GM10266 (cell line): ENCODE measurements around the gene TUBB2B.

ENCODE experiments used
- DNase-seq: peaks from one replicate; pipeline ENCODE4 v3.0.0; 2012; ENCODE audit errors: extremely low spot score
- TF ChIP-seq, protein P1 (sequence below): IDR thresholded peaks from 2 replicates; pipeline ENCODE4 v1.5.1; 2012; ENCODE audit warnings: mild to moderate bottlenecking, low read depth; ENCODE audit not compliant: control insufficient read depth, insufficient read depth; ENCODE audit errors: missing control alignments

TUBB2B gene

DNA sequence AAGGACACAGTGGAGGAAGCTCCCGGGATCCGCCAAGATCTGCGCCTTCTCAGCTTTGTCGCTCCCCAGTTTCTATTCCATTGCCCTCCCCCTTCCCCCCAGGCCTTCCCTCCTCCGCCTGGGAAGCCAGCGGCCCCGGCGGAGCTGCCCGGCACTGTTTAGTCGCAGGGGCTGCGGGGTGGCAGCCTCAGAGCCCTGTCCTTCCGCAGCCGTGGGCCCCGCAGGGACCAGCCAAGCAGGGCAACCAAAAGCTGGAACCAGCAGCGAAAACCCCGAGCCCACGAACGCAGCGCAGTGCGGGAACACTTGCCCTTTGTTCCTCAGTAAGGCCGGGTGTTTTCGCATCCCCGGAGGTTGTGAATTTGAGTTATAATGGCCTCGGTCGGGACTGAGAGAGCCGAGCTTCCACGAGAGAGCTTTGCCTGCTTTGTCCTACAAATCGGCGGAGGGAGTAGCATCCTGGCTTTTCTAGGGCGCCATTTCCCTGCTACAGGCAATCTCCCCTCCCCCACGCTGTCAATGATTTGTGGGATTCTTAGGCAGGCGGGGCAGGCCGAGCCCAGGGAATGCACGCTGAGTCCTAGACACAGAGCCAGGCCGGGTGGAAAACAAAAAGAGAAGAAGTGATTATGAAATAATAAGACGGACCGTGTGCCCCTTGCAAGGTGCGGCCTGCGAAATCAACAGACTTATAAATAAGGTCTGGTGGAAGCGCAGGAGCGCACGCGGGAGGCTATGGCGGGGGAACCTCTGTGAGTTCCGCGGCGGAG is 4.0 kb upstream of the TUBB2B start:
- DNase-seq = no peak
- TF ChIP-seq, protein P1, sequence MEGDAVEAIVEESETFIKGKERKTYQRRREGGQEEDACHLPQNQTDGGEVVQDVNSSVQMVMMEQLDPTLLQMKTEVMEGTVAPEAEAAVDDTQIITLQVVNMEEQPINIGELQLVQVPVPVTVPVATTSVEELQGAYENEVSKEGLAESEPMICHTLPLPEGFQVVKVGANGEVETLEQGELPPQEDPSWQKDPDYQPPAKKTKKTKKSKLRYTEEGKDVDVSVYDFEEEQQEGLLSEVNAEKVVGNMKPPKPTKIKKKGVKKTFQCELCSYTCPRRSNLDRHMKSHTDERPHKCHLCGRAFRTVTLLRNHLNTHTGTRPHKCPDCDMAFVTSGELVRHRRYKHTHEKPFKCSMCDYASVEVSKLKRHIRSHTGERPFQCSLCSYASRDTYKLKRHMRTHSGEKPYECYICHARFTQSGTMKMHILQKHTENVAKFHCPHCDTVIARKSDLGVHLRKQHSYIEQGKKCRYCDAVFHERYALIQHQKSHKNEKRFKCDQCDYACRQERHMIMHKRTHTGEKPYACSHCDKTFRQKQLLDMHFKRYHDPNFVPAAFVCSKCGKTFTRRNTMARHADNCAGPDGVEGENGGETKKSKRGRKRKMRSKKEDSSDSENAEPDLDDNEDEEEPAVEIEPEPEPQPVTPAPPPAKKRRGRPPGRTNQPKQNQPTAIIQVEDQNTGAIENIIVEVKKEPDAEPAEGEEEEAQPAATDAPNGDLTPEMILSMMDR = no peak

DNA sequence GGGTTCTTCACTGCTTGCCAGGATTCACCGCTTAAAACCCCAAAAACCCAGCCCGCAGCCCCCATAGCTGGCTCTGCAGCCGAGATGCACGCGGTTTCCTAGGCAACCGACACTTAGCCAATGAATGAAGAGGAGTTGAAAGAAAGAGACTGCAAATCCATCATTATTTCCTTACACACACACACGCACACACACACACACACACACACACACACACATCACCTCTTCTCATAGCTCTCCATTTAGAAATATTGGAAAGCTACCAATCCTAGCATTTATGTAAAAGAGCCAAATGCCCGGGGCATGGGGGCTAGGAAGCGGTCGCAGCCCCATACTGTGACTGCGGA is 3.4 kb upstream of the TUBB2B start:
- no peak for DNase-seq
- TF ChIP-seq, protein P1 = no peak

DNA sequence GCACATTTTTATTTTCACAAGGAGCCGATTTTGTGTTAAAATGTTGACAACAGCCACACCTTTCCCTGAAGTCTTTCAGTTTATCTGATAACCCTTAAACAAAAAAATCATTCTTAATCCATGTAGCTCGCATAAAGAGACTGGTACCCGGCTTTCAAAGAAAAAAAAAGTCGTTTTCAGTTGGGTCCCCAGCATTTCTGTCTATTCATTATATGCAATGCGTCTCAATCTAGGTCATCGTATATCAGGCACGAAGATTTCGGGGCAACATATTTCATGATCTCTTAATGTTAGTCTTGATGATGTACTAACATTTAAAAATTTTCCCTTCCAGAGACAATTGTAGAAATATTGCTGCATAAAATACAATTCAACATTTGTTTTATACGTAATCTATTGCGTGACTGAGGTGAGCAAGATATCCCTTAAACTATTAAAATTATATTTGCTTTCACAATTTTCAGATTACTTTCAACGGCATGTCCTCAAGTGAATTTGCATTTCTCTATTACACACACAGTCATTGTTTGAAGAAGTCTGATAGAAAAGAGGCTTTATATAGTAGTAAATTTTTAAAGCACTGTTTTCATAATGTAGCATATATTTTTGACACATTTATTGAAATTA is 2.9 kb upstream of the TUBB2B start:
- TF ChIP-seq, protein P1 = no peak
- no peak for DNase-seq

DNA sequence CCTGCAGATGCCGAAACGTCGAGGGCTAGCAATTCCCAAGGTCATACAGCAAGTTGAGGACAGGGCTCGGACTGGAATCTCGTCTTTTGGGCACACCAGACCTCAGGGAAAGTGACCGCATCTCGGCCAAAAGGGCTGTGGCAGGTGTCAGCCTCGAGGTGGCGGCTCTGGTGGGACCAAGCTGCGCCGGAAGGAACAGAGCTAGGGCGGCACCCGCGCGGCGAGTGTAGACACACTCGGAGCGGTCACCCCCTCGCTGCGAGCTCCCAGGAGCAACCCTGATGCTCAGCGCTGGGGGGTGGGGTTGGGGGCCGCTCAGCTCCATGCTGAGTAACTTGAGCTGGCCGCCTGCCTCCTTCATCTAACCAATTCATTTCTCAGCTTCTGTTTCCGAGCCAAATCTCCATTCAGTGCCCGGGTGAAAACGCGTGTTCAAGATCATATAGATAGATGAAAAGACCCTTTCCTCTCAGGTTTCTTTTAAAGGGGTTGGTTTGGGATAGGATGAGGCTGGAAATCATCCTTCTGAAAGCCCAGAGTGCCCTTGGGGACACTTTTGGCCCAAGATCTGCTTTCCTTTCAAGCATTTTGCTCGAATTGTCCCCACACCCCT is 2.2 kb upstream of the TUBB2B start:
- no peak for DNase-seq

DNA sequence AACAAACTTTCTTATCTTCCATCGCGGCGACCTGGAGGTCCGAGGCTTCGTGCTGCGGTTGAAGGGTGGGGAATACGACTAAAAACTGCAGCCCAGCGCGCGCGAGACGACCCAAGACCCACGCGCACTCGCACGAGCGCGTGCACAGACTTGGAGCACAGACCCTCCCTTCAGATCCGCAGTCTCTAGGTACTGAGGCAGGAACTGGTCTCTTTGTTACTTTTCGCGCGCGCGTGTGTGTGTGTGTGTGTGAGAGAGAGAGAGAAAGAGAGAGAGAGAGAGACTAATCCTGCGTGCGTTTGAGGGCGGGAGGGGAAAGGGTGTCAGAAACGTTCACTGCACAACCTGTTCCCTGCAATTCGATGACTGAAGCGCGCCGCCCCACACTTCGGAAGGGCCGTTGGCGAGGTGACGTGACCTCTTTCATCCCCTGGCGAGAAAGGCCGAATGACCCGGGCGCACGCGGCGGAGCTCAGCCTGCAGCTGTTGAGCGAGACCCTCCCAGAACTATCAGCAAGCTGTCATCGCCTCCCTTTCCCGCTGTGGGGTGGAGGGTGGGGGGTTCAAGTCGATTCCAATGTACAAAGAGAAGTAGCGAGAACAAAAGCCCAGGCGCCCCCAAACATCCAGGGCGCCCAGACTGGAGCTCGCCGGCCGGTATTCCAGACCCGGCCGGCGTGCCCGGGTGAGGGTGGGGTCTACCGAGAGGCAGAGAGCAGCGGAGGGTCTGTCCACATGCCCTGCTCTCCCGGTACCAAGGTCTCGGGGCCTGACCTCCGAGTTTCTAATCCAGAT is 1.5 kb upstream of the TUBB2B start:
- no peak for DNase-seq
- TF ChIP-seq, protein P1 = no peak

More for the DNA sequence above, 2.2 kb upstream of the TUBB2B start:
- TF ChIP-seq, protein P1 = no peak

DNA sequence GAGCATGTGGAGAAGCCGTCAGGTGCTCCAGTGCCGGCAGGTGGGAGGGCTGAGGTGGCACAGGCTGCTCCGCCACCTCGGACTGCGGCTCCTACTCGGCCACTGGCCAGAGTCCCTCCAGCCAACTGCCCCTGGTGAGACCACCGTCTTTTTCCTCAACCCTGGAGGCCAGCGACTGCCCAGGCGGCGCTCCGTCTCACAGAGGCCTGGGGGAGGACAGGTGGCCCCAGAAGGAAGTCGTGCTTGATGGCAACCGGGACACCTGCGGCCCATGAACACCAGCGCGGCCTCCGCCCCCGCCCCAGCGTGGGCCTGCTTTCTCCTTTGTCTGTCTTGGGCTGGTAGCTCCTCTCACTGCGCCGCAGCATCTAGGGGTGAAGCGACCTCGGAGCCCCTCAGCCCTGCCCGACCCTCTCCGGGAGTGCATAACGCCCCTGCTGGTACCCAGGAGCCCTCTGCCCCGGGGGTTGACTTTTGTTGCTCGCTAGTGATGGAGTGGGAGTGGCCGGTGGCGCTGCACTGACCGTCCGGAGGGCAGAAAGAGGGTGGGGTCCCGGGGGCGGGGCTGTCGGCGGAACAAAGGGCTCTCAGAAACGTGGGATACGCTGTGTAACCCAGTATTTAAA is 706 bp upstream of the TUBB2B start:
- TF ChIP-seq, protein P1 = no peak
- no peak for DNase-seq
